Measurements from ENCODE around the gene EXOC6B. TPM values are rescaled to one million over a fixed set of nuclear protein-coding genes. Genes with fewer than 3 reads are reported as not detected.

The EXOC6B gene
- total and polyA plus RNA-seq, 10 of the 15 experiments (the other 5 are each of a cell fraction or from before 2014, with no cell fraction given), result 0.23 to 2.2 (median 1.2) TPM

DNA sequence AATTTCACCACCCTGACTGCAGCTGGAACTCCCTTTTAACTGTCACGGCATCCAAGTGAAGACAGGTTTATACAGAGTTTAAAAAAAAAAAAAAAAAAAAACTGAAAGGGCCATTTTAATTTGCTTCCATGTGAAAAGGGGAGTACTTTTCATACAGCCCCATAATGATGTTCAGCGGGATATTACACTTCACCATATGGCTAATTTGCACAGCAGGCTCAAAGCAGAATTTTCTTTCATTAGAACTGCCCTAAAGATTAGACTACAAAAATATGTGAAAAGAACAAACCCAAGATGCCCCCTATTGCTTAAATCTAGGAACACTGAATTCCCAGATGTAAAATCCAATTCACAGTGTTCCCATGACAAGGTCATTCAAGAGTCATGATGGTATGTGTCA lies 301.8 kb downstream of the EXOC6B start:
- RAD21 ChIA-PET (ENCODE audit: unreplicated experiment), result no interaction called here
- Histone ChIP-seq H3K4me3 (no peak overlapping the region), H3K27ac (ENCODE audit: control insufficient read depth, insufficient read depth) (no peak overlapping the region), H3K79me2 (ENCODE audit: control insufficient read depth, insufficient read depth, low read length) (no peaks in the 10 kb centered on the region), H3K9me3 (replicated peaks; ENCODE audit: control insufficient read depth, insufficient read depth, low read length) (no peaks in the 10 kb centered on the region), H4K20me1 (ENCODE audit: control insufficient read depth, insufficient read depth) (no peaks in the 10 kb centered on the region), H3K27me3 (replicated peaks in 1 of 2; ENCODE audit: control insufficient read depth in 2 of 2, insufficient read depth in 2 of 2, low read length in 1 of 2) (no peaks in the 10 kb centered on the region), H3K36me3 (ENCODE audit: control insufficient read depth in 2 of 2, insufficient read depth in 2 of 2, low read length in 1 of 2) (no peaks in the 10 kb centered on the region), H3K4me2 (ENCODE audit: control insufficient read depth, insufficient read depth) (no peak overlapping the region), H2AFZ (ENCODE audit: control insufficient read depth, low read depth, low read length) (no peak overlapping the region), H3K4me1 (ENCODE audit: control insufficient read depth, insufficient read depth, low read length) (no peaks in the 10 kb centered on the region), H3K9ac (ENCODE audit: control insufficient read depth, insufficient read depth, low read length) (no peak overlapping the region)
- WGBS (ENCODE audit: insufficient coverage, insufficient replicate concordance, low lambda C conversion rate, missing lambda C conversion rate), result 49% methylated on average over 2 of the region's 2 CpGs
- POLR2A ChIA-PET, result interaction anchor here (0.7 kb wide), 1 partner anchor 15 kb away, joined by 4 read pairs; no protein-coding TSS in a partner anchor
- CTCF ChIA-PET, result interaction anchor here (0.8 kb wide), 1 partner anchor 20 kb away, joined by 4 read pairs; no protein-coding TSS in a partner anchor
- no peak for DNase-seq (ENCODE audit: low read depth, low spot score)
- in situ Hi-C loops (cut with MboI) (no loop called here), intact Hi-C loops (cut with micrococcal nuclease; ENCODE audit: unreplicated experiment) (no loop called here)
- no peak for ATAC-seq
- BruUV-seq (replicated peaks), result no TSS peak
- FAIRE-seq, result no peak
- SMC1A ChIA-PET (ENCODE audit: uncharacterized antibody, unreplicated experiment), result no interaction called here
- TF ChIP-seq RELA (IDR thresholded peaks at IDR 0.05; ENCODE audit: borderline replicate concordance, partially characterized antibody), result no peak
- TF ChIP-seq RUNX3 (IDR thresholded peaks at IDR 0.05; ENCODE audit: low read length), result no peak
- no peak for TF ChIP-seq PML (IDR thresholded peaks at IDR 0.05; ENCODE audit: low read length)
- TF ChIP-seq TCF12 (IDR thresholded peaks at IDR 0.05; ENCODE audit: low read depth, low read length), result no peak
- no peak for TF ChIP-seq NFYA (IDR thresholded peaks at IDR 0.05; ENCODE audit: borderline replicate concordance, low read depth, low read length)
- TF ChIP-seq EGR1 (IDR thresholded peaks at IDR 0.05; ENCODE audit: borderline replicate concordance in 1 of 2, low read depth in 2 of 2, low read length in 2 of 2), result no peak
- no peak for TF ChIP-seq RB1 (IDR thresholded peaks at IDR 0.05; ENCODE audit: borderline replicate concordance)
- no peak for TF ChIP-seq SMARCA5 (IDR thresholded peaks at IDR 0.05)
- TF ChIP-seq BCLAF1 (IDR thresholded peaks at IDR 0.05), result no peak
- TF ChIP-seq HDGF (IDR thresholded peaks at IDR 0.05), result no peak
- TF ChIP-seq CBX5 (IDR thresholded peaks at IDR 0.05; ENCODE audit: low read depth), result no peak
- no peak for TF ChIP-seq TCF7 (IDR thresholded peaks at IDR 0.05; ENCODE audit: borderline replicate concordance)
- no peak for TF ChIP-seq CHD4 (IDR thresholded peaks at IDR 0.05)
- TF ChIP-seq SMC3 (IDR thresholded peaks at IDR 0.05; ENCODE audit: borderline replicate concordance, low read length), result no peak
- no peak for TF ChIP-seq NFXL1 (IDR thresholded peaks at IDR 0.05; ENCODE audit: borderline replicate concordance)
- no peak for TF ChIP-seq MEF2B (IDR thresholded peaks at IDR 0.05; ENCODE audit: partially characterized antibody, poor library complexity, severe bottlenecking)
- no peak for TF ChIP-seq HDAC2 (IDR thresholded peaks at IDR 0.05)
- TF ChIP-seq ZNF207 (IDR thresholded peaks at IDR 0.05; ENCODE audit: borderline replicate concordance), result no peak

Measured in GM12878 (cell line).